ENCODE data around the gene HOOK2.
A peak's percentile ranks its signal among the peaks of the same experiment; 100 is the strongest.

HOOK2 gene

DNA sequence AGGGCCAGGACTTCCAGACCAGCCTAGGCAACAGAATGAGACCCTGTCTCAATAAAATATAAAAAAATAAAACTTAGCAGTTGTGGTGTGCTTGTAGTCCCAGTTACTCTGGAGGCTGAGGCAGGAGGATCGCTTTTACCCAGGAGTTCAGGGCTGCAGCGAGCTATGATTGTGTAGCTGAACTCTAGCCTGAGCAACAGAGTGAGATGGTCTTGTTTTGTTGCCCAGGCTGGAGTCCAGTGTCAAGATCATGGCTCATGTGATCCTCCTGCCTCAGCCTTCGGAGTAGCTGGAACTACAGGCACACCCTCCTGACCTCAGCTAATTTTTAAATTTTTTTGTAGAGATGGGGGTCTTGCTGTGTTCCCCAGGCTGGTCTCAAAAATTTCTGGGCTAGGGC, 11.6 kb upstream of the HOOK2 start:
- WGBS, result 93% methylated on average over 3 of the region's 3 CpGs
- no peaks in the 10 kb centered on the region for H3K27me3 ChIP-seq (ENCODE audit: control insufficient read depth in 1 of 2, insufficient read depth in 1 of 2, low read length in 2 of 2)
- no peak overlapping the region for H3K14ac ChIP-seq (ENCODE audit: low read length in 2 of 2)
- peaks cover 60% of the 10 kb centered on the region for H3K4me1 ChIP-seq (ENCODE audit: control insufficient read depth, insufficient read depth, low read depth, low read length)
- no peak overlapping the region for H3K4me3 ChIP-seq (ENCODE audit: insufficient read depth in 1 of 2, low read depth in 1 of 2, low read length in 2 of 2)
- no peaks in the 10 kb centered on the region for H3K36me3 ChIP-seq (ENCODE audit: control insufficient read depth in 1 of 2, insufficient read depth in 2 of 2, low read depth in 1 of 2, low read length in 2 of 2)
- DNase-seq, result no peak
- peak overlapping the region; percentile 34 for H4K91ac ChIP-seq (ENCODE audit: low read length)
- H3K27ac ChIP-seq (ENCODE audit: low read length, poor library complexity, severe bottlenecking), result no peak overlapping the region
- peak overlapping the region; percentile 44 to 79 for H3K18ac ChIP-seq (ENCODE audit: low read depth in 1 of 2, low read length in 2 of 2)
- H3K4me2 ChIP-seq (ENCODE audit: low read length, poor library complexity, severe bottlenecking), result no peak overlapping the region
- H2AK5ac ChIP-seq (ENCODE audit: low read length, severe bottlenecking), result peak overlapping the region; percentile 6
- H3K4ac ChIP-seq (ENCODE audit: low read depth in 1 of 2, low read length in 2 of 2), result no peak overlapping the region
- no peak overlapping the region for H2BK5ac ChIP-seq (ENCODE audit: low read depth, low read length, poor library complexity, severe bottlenecking)
- H3K9ac ChIP-seq (ENCODE audit: low read length), result peak overlapping the region; percentile 36
- H2AFZ ChIP-seq (ENCODE audit: low read depth, low read length), result no peak overlapping the region
- H3K23ac ChIP-seq (ENCODE audit: low read length in 2 of 2), result no peak overlapping the region
- peak overlapping the region in 1 of 2 experiments; percentile 47 for H2BK12ac ChIP-seq (ENCODE audit: low read length in 2 of 2)
- no peaks in the 10 kb centered on the region for H3K9me3 ChIP-seq (ENCODE audit: control insufficient read depth, low read length)
- H3K79me1 ChIP-seq (replicated peaks; ENCODE audit: low read length, poor library complexity, severe bottlenecking), result peaks cover 1% of the 10 kb centered on the region
- H2BK15ac ChIP-seq (ENCODE audit: low read depth, poor library complexity, severe bottlenecking), result peak overlapping the region; percentile 95
- H2BK120ac ChIP-seq (ENCODE audit: low read depth, low read length), result peak overlapping the region; percentile 36
- no peak overlapping the region for H4K8ac ChIP-seq (ENCODE audit: low read length)

GRCh38 chr19:12786141-12786870, 11.0 kb upstream of the HOOK2 start:
- Histone ChIP-seq H3K36me3 (ENCODE audit: control insufficient read depth in 1 of 2, insufficient read depth in 2 of 2, low read depth in 1 of 2, low read length in 2 of 2) (no peaks in the 10 kb centered on the region), H3K9ac (ENCODE audit: low read length) (peak overlapping the region; percentile 40), H2BK15ac (ENCODE audit: low read depth, poor library complexity, severe bottlenecking) (peak overlapping the region; percentile 95), H2AK5ac (ENCODE audit: low read length, severe bottlenecking) (peak overlapping the region; percentile 63), H3K23ac (ENCODE audit: low read length in 2 of 2) (no peak overlapping the region), H2BK120ac (ENCODE audit: low read depth, low read length) (peak overlapping the region; percentile 88), H2BK5ac (ENCODE audit: low read depth, low read length, poor library complexity, severe bottlenecking) (peak overlapping the region; percentile 66), H3K14ac (ENCODE audit: low read length in 2 of 2) (no peak overlapping the region), H3K18ac (ENCODE audit: low read depth in 1 of 2, low read length in 2 of 2) (peak overlapping the region; percentile 89 to 91), H4K8ac (ENCODE audit: low read length) (peak overlapping the region; percentile 80), H3K4me2 (ENCODE audit: low read length, poor library complexity, severe bottlenecking) (no peak overlapping the region), H2AFZ (ENCODE audit: low read depth, low read length) (no peak overlapping the region), H3K27ac (ENCODE audit: low read length, poor library complexity, severe bottlenecking) (peak overlapping the region; percentile 13), H3K9me3 (ENCODE audit: control insufficient read depth, low read length) (no peaks in the 10 kb centered on the region), H3K27me3 (ENCODE audit: control insufficient read depth in 1 of 2, insufficient read depth in 1 of 2, low read length in 2 of 2) (no peaks in the 10 kb centered on the region), H3K4me1 (ENCODE audit: control insufficient read depth, insufficient read depth, low read depth, low read length) (peaks cover 60% of the 10 kb centered on the region), H4K91ac (ENCODE audit: low read length) (peak overlapping the region; percentile 90), H2BK12ac (ENCODE audit: low read length in 2 of 2) (peak overlapping the region; percentile 12 to 95), H3K4ac (ENCODE audit: low read depth in 1 of 2, low read length in 2 of 2) (peak overlapping the region; percentile 85 to 95), H3K4me3 (ENCODE audit: insufficient read depth in 1 of 2, low read depth in 1 of 2, low read length in 2 of 2) (no peak overlapping the region), H3K79me1 (replicated peaks; ENCODE audit: low read length, poor library complexity, severe bottlenecking) (peaks cover 1% of the 10 kb centered on the region)
- 78% methylated on average over 18 of the region's 18 CpGs for WGBS
- peak; percentile 42 for DNase-seq

- H2BK15ac ChIP-seq (ENCODE audit: low read depth, poor library complexity, severe bottlenecking), result peak overlapping the region; percentile 95
- H3K4ac ChIP-seq (ENCODE audit: low read depth in 1 of 2, low read length in 2 of 2), result peak overlapping the region; percentile 85 to 95
- WGBS, result 85% methylated on average over 4 of the region's 4 CpGs
- H3K14ac ChIP-seq (ENCODE audit: low read length in 2 of 2), result peak overlapping the region in 1 of 2 experiments; percentile 56
- no peak overlapping the region for H3K4me3 ChIP-seq (ENCODE audit: insufficient read depth in 1 of 2, low read depth in 1 of 2, low read length in 2 of 2)
- H4K91ac ChIP-seq (ENCODE audit: low read length), result peak overlapping the region; percentile 90
- H3K27ac ChIP-seq (ENCODE audit: low read length, poor library complexity, severe bottlenecking), result peak overlapping the region; percentile 13
- peak overlapping the region; percentile 40 for H3K9ac ChIP-seq (ENCODE audit: low read length)
- no peaks in the 10 kb centered on the region for H3K27me3 ChIP-seq (ENCODE audit: control insufficient read depth in 1 of 2, insufficient read depth in 1 of 2, low read length in 2 of 2)
- peak overlapping the region; percentile 88 for H2BK120ac ChIP-seq (ENCODE audit: low read depth, low read length)
- H3K18ac ChIP-seq (ENCODE audit: low read depth in 1 of 2, low read length in 2 of 2), result peak overlapping the region; percentile 89 to 91
- H3K23ac ChIP-seq (ENCODE audit: low read length in 2 of 2), result no peak overlapping the region
- peak overlapping the region; percentile 12 to 95 for H2BK12ac ChIP-seq (ENCODE audit: low read length in 2 of 2)
- no peak overlapping the region for H3K4me2 ChIP-seq (ENCODE audit: low read length, poor library complexity, severe bottlenecking)
- H2BK5ac ChIP-seq (ENCODE audit: low read depth, low read length, poor library complexity, severe bottlenecking), result no peak overlapping the region
- H3K79me1 ChIP-seq (replicated peaks; ENCODE audit: low read length, poor library complexity, severe bottlenecking), result peaks cover 1% of the 10 kb centered on the region
- H2AK5ac ChIP-seq (ENCODE audit: low read length, severe bottlenecking), result peak overlapping the region; percentile 84
- H4K8ac ChIP-seq (ENCODE audit: low read length), result peak overlapping the region; percentile 83
- H3K36me3 ChIP-seq (ENCODE audit: control insufficient read depth in 1 of 2, insufficient read depth in 2 of 2, low read depth in 1 of 2, low read length in 2 of 2), result no peaks in the 10 kb centered on the region
- H3K9me3 ChIP-seq (ENCODE audit: control insufficient read depth, low read length), result no peaks in the 10 kb centered on the region
- H3K4me1 ChIP-seq (ENCODE audit: control insufficient read depth, insufficient read depth, low read depth, low read length), result peaks cover 54% of the 10 kb centered on the region
- no peak overlapping the region for H2AFZ ChIP-seq (ENCODE audit: low read depth, low read length)
- DNase-seq, result no peak
These were observed 10.2 kb upstream of the HOOK2 start for GRCh38 chr19:12785431-12786031.

DNA sequence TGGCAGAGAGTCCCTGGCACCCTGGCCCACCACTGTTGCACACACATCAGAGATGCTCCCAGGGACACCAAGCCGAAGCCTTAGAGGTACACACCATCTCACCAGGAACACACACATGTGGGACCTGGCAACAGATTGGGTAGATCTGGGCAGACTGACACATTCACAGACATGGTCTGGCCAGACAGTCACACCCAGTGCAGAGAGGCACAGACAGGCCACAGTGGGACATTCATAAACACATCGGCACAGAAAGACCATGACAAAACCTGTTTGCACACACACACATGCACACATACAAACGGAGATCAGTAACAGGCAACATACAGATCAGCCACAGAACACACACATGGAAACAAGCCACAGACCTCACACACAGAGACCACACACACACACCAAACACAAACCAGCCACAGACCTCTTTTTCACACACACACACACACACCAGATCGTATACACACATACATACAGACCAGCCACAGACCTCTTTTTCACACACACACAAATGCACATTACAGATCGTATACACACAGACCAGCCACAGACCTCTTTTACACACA, 9.6 kb upstream of the HOOK2 start:
- no peak overlapping the region for H3K27ac ChIP-seq (ENCODE audit: low read length, poor library complexity, severe bottlenecking)
- H3K18ac ChIP-seq (ENCODE audit: low read depth in 1 of 2, low read length in 2 of 2), result peak overlapping the region; percentile 38 to 91
- H3K4me3 ChIP-seq (ENCODE audit: insufficient read depth in 1 of 2, low read depth in 1 of 2, low read length in 2 of 2), result no peak overlapping the region
- WGBS, result 70% methylated on average over 5 of the region's 5 CpGs
- H2BK12ac ChIP-seq (ENCODE audit: low read length in 2 of 2), result peak overlapping the region; percentile 12 to 95
- H2BK120ac ChIP-seq (ENCODE audit: low read depth, low read length), result no peak overlapping the region
- no peaks in the 10 kb centered on the region for H3K9me3 ChIP-seq (ENCODE audit: control insufficient read depth, low read length)
- H3K14ac ChIP-seq (ENCODE audit: low read length in 2 of 2), result no peak overlapping the region
- no peak overlapping the region for H2AK5ac ChIP-seq (ENCODE audit: low read length, severe bottlenecking)
- no peaks in the 10 kb centered on the region for H3K36me3 ChIP-seq (ENCODE audit: control insufficient read depth in 1 of 2, insufficient read depth in 2 of 2, low read depth in 1 of 2, low read length in 2 of 2)
- peak overlapping the region; percentile 55 for H4K8ac ChIP-seq (ENCODE audit: low read length)
- no peak overlapping the region for H2BK5ac ChIP-seq (ENCODE audit: low read depth, low read length, poor library complexity, severe bottlenecking)
- H2AFZ ChIP-seq (ENCODE audit: low read depth, low read length), result no peak overlapping the region
- peak; percentile 76 for DNase-seq
- peak overlapping the region; percentile 40 for H3K9ac ChIP-seq (ENCODE audit: low read length)
- H3K27me3 ChIP-seq (ENCODE audit: control insufficient read depth in 1 of 2, insufficient read depth in 1 of 2, low read length in 2 of 2), result no peaks in the 10 kb centered on the region
- no peak overlapping the region for H3K23ac ChIP-seq (ENCODE audit: low read length in 2 of 2)
- H3K4ac ChIP-seq (ENCODE audit: low read depth in 1 of 2, low read length in 2 of 2), result peak overlapping the region; percentile 25 to 33
- no peak overlapping the region for H3K4me2 ChIP-seq (ENCODE audit: low read length, poor library complexity, severe bottlenecking)
- no peak overlapping the region for H2BK15ac ChIP-seq (ENCODE audit: low read depth, poor library complexity, severe bottlenecking)
- H3K4me1 ChIP-seq (ENCODE audit: control insufficient read depth, insufficient read depth, low read depth, low read length), result peaks cover 49% of the 10 kb centered on the region
- peaks cover 1% of the 10 kb centered on the region for H3K79me1 ChIP-seq (replicated peaks; ENCODE audit: low read length, poor library complexity, severe bottlenecking)
- peak overlapping the region; percentile 40 for H4K91ac ChIP-seq (ENCODE audit: low read length)

Measured in mesenchymal stem cell (in vitro differentiated cells and primary cell).